Left renal cortex interstitium (tissue), 4 donors: Measurements from ENCODE around the gene ARSD. TPM values are rescaled to one million over a fixed set of nuclear protein-coding genes. Genes with fewer than 3 reads are reported as not detected.

Experiments
- DNase-seq, 4 donors: peaks; one replicate each; pipeline ENCODE4 v3.0.0-alpha.2; 2013; ENCODE audit warnings: low read depth in 4 of 4, low spot score in 2 of 4, missing footprints in 1 of 4
- polyA plus RNA-seq, 4 donors: library from polyadenylated mRNA; unstranded; fragments of 120-200 nt; gene quantifications; one replicate each; pipeline ENCODE4 v1.2.1, GENCODE V29; 2013; ENCODE audit not compliant: insufficient read length in 4 of 4

ARSD gene
- polyA plus RNA-seq, 4 donors, result 49.1 to 55.5 (median 52.1) TPM

DNA sequence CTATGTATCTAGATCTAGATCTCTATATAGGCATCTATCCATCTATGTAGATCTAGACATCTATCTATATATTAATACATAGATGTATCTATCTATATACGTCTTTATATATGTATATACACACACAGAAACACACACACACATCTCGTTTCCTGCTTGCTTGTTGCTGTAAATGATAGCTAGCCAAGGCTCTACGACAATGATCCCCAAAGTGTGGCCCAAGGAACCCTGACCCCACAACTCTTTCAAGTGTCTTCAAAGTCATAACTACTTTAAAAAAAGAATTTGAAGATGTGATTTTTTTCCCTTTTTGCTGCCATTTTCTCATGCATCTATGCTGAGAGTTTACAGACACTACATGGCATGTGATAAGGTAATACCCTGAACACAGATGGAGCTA, 71.6 kb downstream of the ARSD start:
- no peak for DNase-seq

DNA sequence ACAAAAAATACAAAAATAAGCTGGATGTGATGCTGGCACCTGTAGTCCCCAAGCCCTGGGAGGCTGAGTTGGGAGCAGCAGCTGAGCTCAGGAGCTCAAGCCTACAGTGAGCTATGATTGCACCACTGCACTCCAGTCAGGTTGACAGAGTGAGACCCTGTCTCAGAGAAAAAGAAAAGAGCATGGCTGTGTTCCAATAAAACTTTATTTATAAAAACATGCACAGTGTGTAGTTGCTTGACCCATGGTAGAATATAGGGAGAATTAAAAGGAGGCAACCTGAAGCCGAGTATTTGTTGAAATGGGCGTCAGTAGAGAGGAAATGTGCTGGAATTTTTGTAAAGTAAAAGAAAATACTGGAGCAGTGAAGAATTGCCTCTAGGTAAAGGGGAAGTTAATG, 73.4 kb downstream of the ARSD start:
- DNase-seq, result no peak

DNA sequence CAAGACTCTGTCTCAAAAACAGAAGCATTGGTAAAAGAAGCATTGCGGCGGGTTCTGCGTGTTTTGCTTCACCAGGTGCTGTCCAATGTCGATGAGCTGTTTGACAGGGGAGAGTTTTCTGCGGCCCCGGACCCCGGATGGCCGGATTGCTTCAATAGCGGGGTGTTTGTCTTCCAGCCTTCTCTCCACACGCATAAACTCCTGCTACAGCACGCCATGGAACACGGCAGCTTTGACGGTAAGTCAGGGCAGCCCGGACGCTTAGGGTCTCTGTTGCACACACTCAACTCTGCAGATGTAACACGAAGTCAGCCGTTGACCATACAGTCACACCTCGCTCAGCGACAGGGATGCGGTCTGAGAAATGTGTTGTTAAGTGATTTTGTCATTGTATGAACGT, 74.2 kb downstream of the ARSD start:
- DNase-seq, result no peak

Other genes starting within 250 kb of the ARSD start
- gene CD99, start 238.0 kb downstream of the ARSD start, polyA plus RNA-seq, result 100 to 1,000 TPM; 201 to 291 (median 209) TPM
- under 1 TPM; 0.19 to 0.69 (median 0.37) TPM for gene XG, start 177.3 kb downstream of the ARSD start, polyA plus RNA-seq
- 10 to 100 TPM; 12.7 to 17.4 (median 16.8) TPM for gene GYG2, start 100.4 kb downstream of the ARSD start, polyA plus RNA-seq
- under 1 TPM in 1 of 4 donors, not detected in 3; 0.06 TPM for gene ARSH, start 77.2 kb upstream of the ARSD start, polyA plus RNA-seq
- gene ARSF, start 112.1 kb upstream of the ARSD start, polyA plus RNA-seq, result under 1 TPM; 0.13 to 0.28 (median 0.19) TPM